ENCODE results near the gene MAEA. TPM values are rescaled to one million over a fixed set of nuclear protein-coding genes. Genes with fewer than 3 reads are reported as not detected.

The MAEA gene
- total RNA-seq, 1 donor from 2014 or later = 74.0 TPM

DNA sequence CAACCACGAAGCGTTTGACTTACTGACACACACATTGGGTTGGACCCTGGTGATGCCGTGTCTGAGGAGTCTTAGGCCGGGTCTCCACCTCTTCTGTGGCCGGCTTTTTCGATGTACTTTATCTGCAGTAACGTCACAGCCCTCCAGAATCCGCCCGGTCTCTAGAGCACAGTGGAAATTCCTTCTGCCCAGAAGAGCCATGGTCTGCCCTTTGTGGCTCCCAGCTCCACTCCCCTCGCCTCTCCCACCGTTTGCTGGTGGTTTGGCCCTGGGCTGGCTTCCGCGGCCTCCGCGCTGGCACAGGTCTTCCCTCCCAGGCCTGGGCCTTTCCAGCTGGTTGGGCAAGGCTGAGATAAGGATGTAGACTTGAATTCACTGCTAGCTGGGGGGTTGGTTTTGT, 4.3 kb downstream of the MAEA start:
- H3K27ac Mint-ChIP-seq (ENCODE audit: unreplicated experiment) = no peak overlapping the region
- no peak for TF ChIP-seq CTCF (conservative IDR thresholded peaks at IDR 0.05)
- H3K9me3 Mint-ChIP-seq = no peaks in the 10 kb centered on the region
- no peak overlapping the region for H3K4me3 Mint-ChIP-seq
- H3K4me1 Mint-ChIP-seq = peaks cover 31% of the 10 kb centered on the region
- no peaks in the 10 kb centered on the region for H3K36me3 Mint-ChIP-seq (ENCODE audit: low read depth)
- no peaks in the 10 kb centered on the region for H3K27me3 Mint-ChIP-seq (ENCODE audit: low read depth)
- no peak for DNase-seq (ENCODE audit: low read depth, low spot score)

DNA sequence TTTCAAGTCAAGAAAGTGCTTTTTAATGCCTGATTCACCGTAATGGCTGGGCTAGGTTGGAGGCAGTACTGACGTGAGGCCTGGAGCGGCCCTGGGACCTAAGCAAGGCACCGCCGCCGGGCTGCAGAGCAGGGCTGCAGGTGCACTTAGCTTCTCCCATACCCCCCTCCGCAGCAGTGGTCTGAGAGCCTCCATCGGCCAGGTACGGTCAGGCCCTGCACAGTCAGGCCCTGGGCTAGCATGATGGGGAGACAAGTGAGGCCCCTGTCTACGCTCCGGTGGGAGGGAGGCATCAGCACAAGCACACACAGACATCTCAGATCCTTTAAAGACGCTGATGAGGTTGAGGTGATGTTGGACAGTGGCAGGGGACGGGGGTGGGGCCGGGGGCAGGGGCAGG, 4.7 kb downstream of the MAEA start:
- no peak overlapping the region for H3K4me3 Mint-ChIP-seq
- no peaks in the 10 kb centered on the region for H3K36me3 Mint-ChIP-seq (ENCODE audit: low read depth)
- no peak overlapping the region for H3K27ac Mint-ChIP-seq (ENCODE audit: unreplicated experiment)
- H3K4me1 Mint-ChIP-seq = peaks cover 29% of the 10 kb centered on the region
- H3K9me3 Mint-ChIP-seq = no peaks in the 10 kb centered on the region
- no peaks in the 10 kb centered on the region for H3K27me3 Mint-ChIP-seq (ENCODE audit: low read depth)
- no peak for TF ChIP-seq CTCF (conservative IDR thresholded peaks at IDR 0.05)
- no peak for DNase-seq (ENCODE audit: low read depth, low spot score)

- Mint-ChIP-seq H3K4me3 (peak overlapping the region; percentile 54), H3K4me1 (peaks cover 29% of the 10 kb centered on the region), H3K36me3 (ENCODE audit: low read depth) (no peaks in the 10 kb centered on the region), H3K27me3 (ENCODE audit: low read depth) (no peaks in the 10 kb centered on the region), H3K9me3 (no peaks in the 10 kb centered on the region), H3K27ac (ENCODE audit: unreplicated experiment) (peak overlapping the region; percentile 27)
- no peak for DNase-seq (ENCODE audit: low read depth, low spot score)
- no peak for TF ChIP-seq CTCF (conservative IDR thresholded peaks at IDR 0.05)
Observed at GRCh38 chr4:1294891-1295290, 5.2 kb downstream of the MAEA start.

GRCh38 chr4:1295405-1296055, 5.8 kb downstream of the MAEA start:
- no peak overlapping the region for H3K27ac Mint-ChIP-seq (ENCODE audit: unreplicated experiment)
- no peak for DNase-seq (ENCODE audit: low read depth, low spot score)
- H3K4me3 Mint-ChIP-seq = peak overlapping the region; percentile 54
- H3K36me3 Mint-ChIP-seq (ENCODE audit: low read depth) = no peaks in the 10 kb centered on the region
- no peaks in the 10 kb centered on the region for H3K9me3 Mint-ChIP-seq
- H3K4me1 Mint-ChIP-seq = peaks cover 27% of the 10 kb centered on the region
- H3K27me3 Mint-ChIP-seq (ENCODE audit: low read depth) = no peaks in the 10 kb centered on the region
- TF ChIP-seq CTCF (conservative IDR thresholded peaks at IDR 0.05) = no peak

- Mint-ChIP-seq H3K36me3 (ENCODE audit: low read depth) (no peaks in the 10 kb centered on the region), H3K4me1 (peaks cover 17% of the 10 kb centered on the region), H3K9me3 (no peaks in the 10 kb centered on the region), H3K4me3 (peak overlapping the region; percentile 78), H3K27ac (ENCODE audit: unreplicated experiment) (peak overlapping the region; percentile 19), H3K27me3 (ENCODE audit: low read depth) (no peaks in the 10 kb centered on the region)
- TF ChIP-seq CTCF (conservative IDR thresholded peaks at IDR 0.05) = no peak
- no peak for DNase-seq (ENCODE audit: low read depth, low spot score)
Observed at GRCh38 chr4:1296324-1297022, 6.8 kb downstream of the MAEA start.

Measured in neural crest cell (in vitro differentiated cells).